ENCODE data around the gene CD248. TPM values are rescaled to one million over a fixed set of nuclear protein-coding genes. Genes with fewer than 3 reads are reported as not detected.
"Not testable (repeated sequence)": the region's sequence is repeated elsewhere in the genome, so short reads cannot be mapped to it uniquely, and the experiment has no call there.

Gene CD248
- polyA plus RNA-seq, 2 of the 4 experiments (the other 2 are of a cell fraction): 0.03 TPM; not detected in 1

- Histone ChIP-seq H3K4me2 (peak overlapping the region; percentile 79), H3K4me1 (peaks cover 13% of the 10 kb centered on the region), H3K4me3 (peak overlapping the region; percentile 42), H3K9me3 (no peaks in the 10 kb centered on the region), H3K27ac (peak overlapping the region; percentile 76 to 88)
- no peak for FAIRE-seq
- DNase-seq (ENCODE audit: low read depth in 1 of 2, low spot score in 1 of 2): no peak
- peak; percentile 3 to 6; a peak in 3 of 6 replicates for ATAC-seq
- TF ChIP-seq, protein P1, sequence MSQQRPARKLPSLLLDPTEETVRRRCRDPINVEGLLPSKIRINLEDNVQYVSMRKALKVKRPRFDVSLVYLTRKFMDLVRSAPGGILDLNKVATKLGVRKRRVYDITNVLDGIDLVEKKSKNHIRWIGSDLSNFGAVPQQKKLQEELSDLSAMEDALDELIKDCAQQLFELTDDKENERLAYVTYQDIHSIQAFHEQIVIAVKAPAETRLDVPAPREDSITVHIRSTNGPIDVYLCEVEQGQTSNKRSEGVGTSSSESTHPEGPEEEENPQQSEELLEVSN (IDR thresholded peaks at IDR 0.05; ENCODE audit: borderline replicate concordance, low read depth): no peak; the same call in 1 of the 2 replicates
- TF ChIP-seq ZNF302 (CRISPR knock-in tag; IDR thresholded peaks at IDR 0.05) (no peak), ZSCAN20 (CRISPR knock-in tag; IDR thresholded peaks at IDR 0.05) (no peak), JUNB (IDR thresholded peaks at IDR 0.05) (no peak), RCOR1 (IDR thresholded peaks at IDR 0.05; ENCODE audit: low read depth, low read length) (no peak), PHF8 (IDR thresholded peaks at IDR 0.05; ENCODE audit: borderline replicate concordance, low read depth) (no peak), GATA3 (IDR thresholded peaks at IDR 0.05; ENCODE audit: borderline replicate concordance) (no peak; the same call in 1 of the 2 replicates), CTCF (IDR thresholded peaks at IDR 0.05) (no peak), ZC3H11A (IDR thresholded peaks at IDR 0.05) (no peak), HOXB13 (CRISPR knock-in tag; IDR thresholded peaks at IDR 0.05; ENCODE audit: low read depth) (no peak), RAD21 (conservative IDR thresholded peaks at IDR 0.05 in 1 of 2, IDR thresholded peaks at IDR 0.05 in 1 of 2) (no peak), FOXS1 (CRISPR knock-in tag; IDR thresholded peaks at IDR 0.05) (no peak), RNF2 (IDR thresholded peaks at IDR 0.05; ENCODE audit: borderline replicate concordance, low read depth) (no peak)
- POLR2A ChIA-PET: interaction anchor here (1.1 to 3.0 kb wide), 4 partner anchors 15 to 169 kb away, joined by 3 to 42 read pairs (median 8); partner anchors contain the start of genes DPP3 and RIN1
- CTCF ChIA-PET: interaction anchor here (0.5 to 12.2 kb wide), 30 partner anchors 9 to 685 kb away, joined by 3 to 247 read pairs (median 8); partner anchors contain the start of genes B4GAT1, BRMS1, MRPL11 and RIN1
- 17% methylated on average over 23 of the region's 26 CpGs for WGBS (ENCODE audit: missing lambda C conversion rate)
Observed at GRCh38 chr11:66311470-66311964, 5.3 kb downstream of the CD248 start.

GRCh38 chr11:66310803-66311440 is 5.9 kb downstream of the CD248 start:
- not testable (repeated sequence) for H3K27ac ChIP-seq; H3K9me3 ChIP-seq; FAIRE-seq; ATAC-seq; H3K4me2 ChIP-seq; DNase-seq (ENCODE audit: low read depth in 1 of 2, low spot score in 1 of 2); H3K4me3 ChIP-seq
- peaks cover 13% of the 10 kb centered on the region for H3K4me1 ChIP-seq
- WGBS (ENCODE audit: missing lambda C conversion rate): 83% methylated on average over 18 of the region's 18 CpGs
- ChIA-PET CTCF (interaction anchor here (0.5 to 12.2 kb wide), 31 partner anchors 9 to 684 kb away, joined by 3 to 247 read pairs (median 7); partner anchors contain the start of genes B4GAT1, BRMS1, MRPL11 and RIN1), POLR2A (interaction anchor here (2.4 to 3.0 kb wide), 3 partner anchors 16 to 169 kb away, joined by 5 to 42 read pairs (median 11); partner anchors contain the start of genes DPP3 and RIN1)

- Histone ChIP-seq H3K9me3 (no peaks in the 10 kb centered on the region), H3K4me3 (no peak overlapping the region), H3K4me1 (peaks cover 13% of the 10 kb centered on the region), H3K27ac (no peak overlapping the region), H3K4me2 (no peak overlapping the region)
- ATAC-seq (no peak), DNase-seq (ENCODE audit: low read depth in 1 of 2, low spot score in 1 of 2) (no peak), FAIRE-seq (no peak)
- POLR2A ChIA-PET: no interaction called here
- 67% methylated on average over 8 of the region's 8 CpGs for WGBS (ENCODE audit: missing lambda C conversion rate)
- CTCF ChIA-PET: interaction anchor here (0.7 to 12.2 kb wide), 18 partner anchors 12 to 385 kb away, joined by 3 to 247 read pairs (median 14); partner anchors contain the start of genes B4GAT1, BRMS1, RIN1 and TMEM151A
- TF ChIP-seq HOXB5 (CRISPR knock-in tag; IDR thresholded peaks at IDR 0.05) (no peak), FOSB (CRISPR knock-in tag; IDR thresholded peaks at IDR 0.05) (no peak), HMGXB4 (CRISPR knock-in tag; IDR thresholded peaks at IDR 0.05; ENCODE audit: borderline replicate concordance) (no peak), SMC3 (IDR thresholded peaks at IDR 0.05) (no peak), JUN (IDR thresholded peaks at IDR 0.05) (no peak), KDM5A (IDR thresholded peaks at IDR 0.05) (no peak), CBX2 (IDR thresholded peaks at IDR 0.05; ENCODE audit: borderline replicate concordance, low read depth) (no peak), GATA3 (IDR thresholded peaks at IDR 0.05; ENCODE audit: borderline replicate concordance) (no peak), NR3C1 (IDR thresholded peaks at IDR 0.05) (no peak)
- TF ChIP-seq, protein P2, sequence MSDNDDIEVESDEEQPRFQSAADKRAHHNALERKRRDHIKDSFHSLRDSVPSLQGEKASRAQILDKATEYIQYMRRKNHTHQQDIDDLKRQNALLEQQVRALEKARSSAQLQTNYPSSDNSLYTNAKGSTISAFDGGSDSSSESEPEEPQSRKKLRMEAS (IDR thresholded peaks at IDR 0.05): no peak
- TF ChIP-seq, protein P3, sequence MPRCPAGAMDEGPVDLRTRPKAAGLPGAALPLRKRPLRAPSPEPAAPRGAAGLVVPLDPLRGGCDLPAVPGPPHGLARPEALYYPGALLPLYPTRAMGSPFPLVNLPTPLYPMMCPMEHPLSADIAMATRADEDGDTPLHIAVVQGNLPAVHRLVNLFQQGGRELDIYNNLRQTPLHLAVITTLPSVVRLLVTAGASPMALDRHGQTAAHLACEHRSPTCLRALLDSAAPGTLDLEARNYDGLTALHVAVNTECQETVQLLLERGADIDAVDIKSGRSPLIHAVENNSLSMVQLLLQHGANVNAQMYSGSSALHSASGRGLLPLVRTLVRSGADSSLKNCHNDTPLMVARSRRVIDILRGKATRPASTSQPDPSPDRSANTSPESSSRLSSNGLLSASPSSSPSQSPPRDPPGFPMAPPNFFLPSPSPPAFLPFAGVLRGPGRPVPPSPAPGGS (IDR thresholded peaks at IDR 0.05): no peak
- TF ChIP-seq, protein P1 (IDR thresholded peaks at IDR 0.05; ENCODE audit: borderline replicate concordance, low read depth): no peak
- TF ChIP-seq, protein P4, sequence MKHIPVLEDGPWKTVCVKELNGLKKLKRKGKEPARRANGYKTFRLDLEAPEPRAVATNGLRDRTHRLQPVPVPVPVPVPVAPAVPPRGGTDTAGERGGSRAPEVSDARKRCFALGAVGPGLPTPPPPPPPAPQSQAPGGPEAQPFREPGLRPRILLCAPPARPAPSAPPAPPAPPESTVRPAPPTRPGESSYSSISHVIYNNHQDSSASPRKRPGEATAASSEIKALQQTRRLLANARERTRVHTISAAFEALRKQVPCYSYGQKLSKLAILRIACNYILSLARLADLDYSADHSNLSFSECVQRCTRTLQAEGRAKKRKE (CRISPR knock-in tag; IDR thresholded peaks at IDR 0.05; ENCODE audit: low read depth): no peak
Observed at GRCh38 chr11:66310324-66310723, 6.5 kb downstream of the CD248 start.
